Stimulated activated CD4-positive, alpha-beta T cell treated with anti-CD3 and anti-CD28 coated beads, Interleukin-15, amount 100 ng/mL, for 24 hours (primary cell): Measurements from ENCODE around the gene HNRNPDL.
"Not testable (repeated sequence)": the region's sequence is repeated elsewhere in the genome, so short reads cannot be mapped to it uniquely, and the experiment has no call there.

Experiments used
- DNase-seq: peaks from one replicate; pipeline ENCODE4 v3.0.0-alpha.2; 2020

Gene HNRNPDL

DNA sequence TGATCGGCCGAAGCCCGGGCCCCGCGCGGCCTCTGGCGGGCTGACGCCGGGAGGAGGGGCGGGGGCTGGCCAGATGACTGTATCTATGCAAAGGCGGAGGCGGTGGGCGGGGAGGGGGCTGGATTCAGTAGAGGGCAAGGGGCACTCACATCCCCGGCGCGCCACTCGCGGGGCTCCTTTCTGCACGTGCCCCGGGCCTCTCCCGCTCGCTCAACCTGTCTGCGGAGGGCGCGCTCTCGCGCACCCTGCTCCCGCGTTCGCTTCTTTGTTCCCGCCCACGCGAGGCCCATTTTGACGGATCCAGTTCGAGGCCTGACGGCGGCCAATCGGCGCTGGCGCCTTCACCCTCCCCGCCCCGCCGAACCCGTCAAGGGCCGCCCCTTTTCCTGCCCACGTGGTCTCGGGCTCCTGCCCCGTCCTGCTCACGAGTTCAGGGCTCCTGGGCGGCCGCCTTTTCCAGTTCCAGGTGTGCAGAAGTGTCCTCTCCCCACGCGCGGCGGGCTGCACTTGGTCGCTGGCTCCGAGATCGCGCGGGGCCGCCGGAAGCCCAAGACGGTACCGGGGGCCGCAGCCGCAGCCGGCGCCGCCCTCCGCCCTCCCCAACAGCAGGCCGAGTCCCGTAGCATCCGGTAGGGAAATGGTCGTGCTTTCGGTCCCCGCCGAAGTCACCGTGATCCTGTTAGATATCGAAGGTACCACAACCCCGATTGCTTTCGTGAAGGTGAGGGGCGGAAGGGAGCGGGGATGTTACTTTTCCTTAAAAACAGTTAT, at the start of gene HNRNPDL, which contains the start of gene ENOPH1:
HNRNPDL (minus strand) TSS at position 270 of the 771 bp plus-strand sequence. CDS start 772 bp downstream, outside the sequence.
ENOPH1 (plus strand) TSS at position 398 of the 771 bp plus-strand sequence; CDS start at position 638, 240 bp downstream.
- DNase-seq, result peak; percentile 100

DNA sequence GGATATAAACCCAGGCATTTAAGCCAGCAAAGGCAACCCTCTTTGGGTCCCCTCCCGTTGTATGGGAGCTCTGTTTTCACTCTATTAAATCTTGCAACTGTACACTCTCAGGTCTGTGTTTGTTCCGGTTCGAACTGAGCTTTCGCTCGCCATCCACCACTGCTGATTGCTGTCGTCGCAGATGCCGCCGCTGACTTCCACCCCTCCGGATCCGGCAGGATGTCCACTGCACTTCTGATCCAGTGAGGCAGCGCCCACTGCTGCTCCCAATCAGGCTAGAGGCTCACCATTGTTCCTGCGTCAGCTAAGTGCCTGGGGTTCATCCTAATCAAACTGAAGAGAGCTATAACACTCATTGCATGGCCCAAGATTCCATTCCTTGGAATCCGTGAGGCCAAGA, 49.3 kb upstream of the HNRNPDL start:
- no peak for DNase-seq

DNA sequence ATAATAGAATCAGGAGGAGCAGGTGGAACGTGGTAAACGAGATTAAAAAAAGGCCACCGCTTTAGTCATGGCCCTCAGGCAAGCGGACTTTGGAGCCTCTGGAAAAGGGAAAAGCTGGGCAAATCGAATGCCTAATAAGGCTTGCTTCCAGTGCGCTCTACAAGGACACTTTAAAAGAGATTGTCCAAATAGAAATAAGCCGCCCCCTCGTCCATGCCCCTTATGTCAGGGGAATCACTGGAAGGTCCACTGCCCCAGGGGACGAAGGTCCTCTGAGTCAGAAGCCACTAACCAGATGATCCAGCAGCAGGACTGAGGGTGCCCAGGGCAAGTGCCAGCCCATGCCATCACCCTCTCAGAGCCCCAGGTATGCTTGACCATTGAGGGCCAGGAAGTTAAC, 47.2 kb upstream of the HNRNPDL start:
- DNase-seq, result not testable (repeated sequence)

DNA sequence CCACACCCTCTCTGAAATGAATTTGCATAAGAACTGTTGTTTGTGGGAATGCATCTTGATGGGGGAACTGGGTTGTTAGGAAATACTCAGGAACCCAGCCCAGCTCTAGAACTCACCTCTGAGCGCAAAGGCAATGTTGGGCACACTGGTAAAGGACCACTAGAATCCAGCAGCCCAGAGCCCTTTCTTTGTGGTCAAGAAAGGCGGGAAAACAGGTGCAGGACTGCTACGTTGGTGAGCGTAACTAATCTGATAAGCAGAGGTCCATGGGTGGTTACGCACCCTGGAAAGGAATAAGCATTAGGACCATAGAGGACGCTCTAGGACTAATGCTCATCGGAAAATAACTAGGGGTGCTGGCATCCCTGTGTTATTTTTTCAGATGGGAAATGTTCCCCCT, 45.7 kb upstream of the HNRNPDL start:
- not testable (repeated sequence) for DNase-seq

DNA sequence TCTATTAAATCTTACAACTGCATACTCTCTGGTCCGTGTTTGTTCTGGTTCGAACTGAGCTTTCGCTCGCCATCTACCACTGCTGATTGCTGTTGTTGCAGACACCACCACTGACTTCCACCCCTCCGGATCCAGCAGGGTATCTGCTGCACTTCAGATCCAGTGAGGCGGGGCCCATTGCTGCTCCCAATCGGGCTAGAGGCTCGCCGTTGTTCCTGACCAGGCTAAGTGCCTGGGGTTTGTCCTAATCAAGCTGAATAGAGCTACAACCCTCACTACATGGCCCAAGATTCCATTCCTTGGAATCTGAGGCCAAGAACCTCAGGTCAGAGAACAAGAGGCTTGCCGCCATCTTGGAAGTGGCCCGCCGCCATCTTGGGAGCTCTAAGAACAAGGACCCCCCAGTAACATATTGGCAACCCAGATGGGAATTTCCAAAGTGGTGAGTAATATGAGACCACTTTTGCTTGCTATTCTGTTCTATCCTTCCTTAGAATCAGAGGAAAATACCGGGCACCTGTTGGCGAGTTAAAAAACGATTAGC, 43.4 kb upstream of the HNRNPDL start:
- no peak for DNase-seq

DNA sequence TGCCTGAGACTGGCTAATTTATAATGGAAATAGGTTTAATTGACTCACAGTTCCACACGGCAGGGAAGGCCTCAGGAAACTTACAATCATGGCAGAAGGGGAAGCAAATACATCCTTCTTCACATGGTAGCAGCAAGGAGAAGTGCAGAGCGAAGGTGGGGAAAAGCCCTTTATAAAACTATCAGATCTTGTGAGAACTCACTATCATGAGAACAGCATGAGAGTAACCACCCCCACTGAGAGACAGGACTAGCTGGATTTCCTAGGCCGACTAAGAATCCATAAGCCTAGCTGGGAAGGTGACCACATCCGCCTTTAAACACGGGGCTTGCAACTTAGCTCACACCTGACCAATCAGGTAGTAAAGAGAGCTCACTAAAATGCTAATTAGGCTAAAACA, 42.8 kb upstream of the HNRNPDL start:
- DNase-seq, result not testable (repeated sequence)

DNA sequence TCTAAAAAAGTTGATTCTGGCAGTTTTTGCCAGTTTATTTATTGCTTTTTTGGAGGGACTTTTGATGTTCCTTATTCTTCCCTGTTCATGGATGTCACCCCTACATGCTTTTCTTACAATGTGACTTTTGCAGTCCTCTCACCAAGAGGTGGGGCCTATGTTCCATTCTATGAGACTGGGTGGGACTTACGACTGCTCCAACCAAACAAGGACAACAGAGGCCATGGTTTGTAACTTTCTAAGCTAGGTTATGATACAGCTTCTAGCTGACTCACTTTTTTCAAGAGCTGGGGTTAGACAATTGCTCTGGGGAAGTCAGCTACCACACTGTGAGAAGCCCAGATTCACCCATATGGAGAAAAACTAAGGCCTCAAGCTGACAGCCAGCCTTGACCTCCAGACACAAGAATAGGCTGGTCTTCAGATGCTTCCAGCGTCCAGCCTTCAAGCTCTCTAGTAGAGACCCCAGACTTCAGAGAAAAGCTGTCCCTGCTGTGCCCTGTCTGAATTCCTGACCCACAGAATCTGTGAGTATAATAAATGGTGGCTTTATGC, 39.6 kb upstream of the HNRNPDL start:
- no peak for DNase-seq

DNA sequence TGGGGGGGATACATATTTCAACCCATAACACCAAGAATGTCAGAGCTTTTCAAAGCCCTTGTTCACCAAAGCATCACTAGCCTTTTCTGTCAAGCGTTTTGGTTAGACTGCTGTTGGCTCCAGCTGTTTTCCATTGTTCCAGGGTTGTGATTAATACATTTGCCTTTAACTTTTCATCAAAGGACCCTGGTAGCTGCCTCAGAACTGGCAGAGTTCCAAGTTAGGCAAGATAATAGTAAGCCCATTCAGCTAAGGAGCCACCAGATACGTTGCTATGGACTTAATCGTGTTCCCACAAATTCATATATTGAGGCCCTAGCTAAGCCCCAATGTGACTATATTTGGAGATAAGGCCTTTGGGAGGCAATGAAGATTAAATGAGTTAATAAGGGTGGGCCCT, 37.2 kb upstream of the HNRNPDL start:
- DNase-seq, result no peak

DNA sequence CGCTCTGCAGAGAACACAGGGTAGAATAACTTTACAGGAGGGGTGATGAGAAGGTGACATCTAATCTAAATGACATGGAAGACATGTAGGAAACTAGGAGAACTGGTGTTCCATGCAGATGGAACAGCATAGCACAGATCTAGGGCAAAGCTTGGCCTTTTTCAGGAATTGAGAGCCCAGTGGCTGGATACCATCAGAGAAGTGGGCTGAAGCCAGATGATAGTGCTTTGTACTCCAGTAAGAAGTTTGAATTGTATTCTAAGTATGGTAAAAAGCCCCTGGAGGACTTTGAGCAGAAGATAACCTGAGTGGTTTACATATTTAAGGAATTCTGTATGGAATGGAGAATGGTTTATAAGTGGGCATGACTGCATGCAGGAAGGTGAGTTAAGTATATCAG, 33.0 kb upstream of the HNRNPDL start:
- no peak for DNase-seq

DNA sequence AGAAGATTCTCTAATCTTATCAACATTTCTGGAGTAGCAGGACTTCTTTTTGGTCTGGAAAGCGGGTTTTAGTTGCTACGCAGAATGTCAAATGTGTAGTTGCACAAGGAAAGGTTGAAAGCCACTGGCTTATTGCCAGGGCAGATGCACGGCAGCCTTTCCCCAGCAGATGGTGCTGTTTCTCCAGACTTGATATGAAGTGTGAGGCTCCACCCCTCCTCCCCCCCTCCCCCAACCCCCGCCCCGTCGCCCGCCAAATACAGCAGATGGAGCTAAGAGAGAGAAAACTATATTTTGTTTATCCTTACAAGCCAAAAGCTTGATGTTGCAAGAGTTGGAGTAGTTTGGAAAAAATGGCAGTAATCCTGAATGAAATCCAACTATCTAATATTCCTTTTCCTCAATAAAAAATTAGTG, 32.2 kb upstream of the HNRNPDL start:
- peak; percentile 89 for DNase-seq

DNA sequence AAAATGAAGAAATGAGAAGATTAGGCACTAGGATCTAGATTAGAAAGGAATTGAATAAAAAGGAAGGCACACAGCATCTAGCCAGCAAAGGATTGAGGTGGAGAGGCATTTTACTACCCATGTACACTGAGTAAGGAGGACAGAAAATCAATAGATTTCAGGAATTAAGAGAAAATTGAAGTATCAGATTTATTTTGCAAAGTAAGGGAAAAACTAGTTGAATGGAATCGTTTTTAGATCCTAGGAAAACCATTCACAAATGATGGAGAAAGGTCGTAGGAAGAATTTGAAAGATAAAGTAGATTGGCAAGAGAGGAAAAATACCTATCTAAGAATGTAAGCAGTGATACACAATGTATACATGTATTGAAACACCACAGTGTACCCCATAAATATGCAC, 31.4 kb upstream of the HNRNPDL start:
- no peak for DNase-seq

DNA sequence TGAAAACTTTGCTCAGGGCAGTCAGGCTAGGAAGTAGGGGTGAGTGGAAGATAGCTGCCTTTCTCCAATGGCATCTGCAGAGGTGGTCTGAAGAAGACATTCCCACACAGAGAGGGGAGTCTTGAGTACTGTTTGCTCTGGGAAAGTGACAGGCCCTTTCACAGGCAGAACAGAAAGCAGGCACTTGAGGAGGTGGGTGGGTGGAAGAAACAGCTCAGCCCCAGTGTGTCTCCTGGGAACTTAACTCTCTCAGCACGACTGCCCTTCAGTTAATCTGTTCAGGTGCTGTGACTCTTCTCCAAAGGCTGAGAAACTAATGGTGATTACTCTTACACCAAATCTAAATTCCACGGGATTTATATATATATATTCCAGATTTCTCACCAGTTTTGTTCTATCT, 28.5 kb upstream of the HNRNPDL start:
- DNase-seq, result no peak

DNA sequence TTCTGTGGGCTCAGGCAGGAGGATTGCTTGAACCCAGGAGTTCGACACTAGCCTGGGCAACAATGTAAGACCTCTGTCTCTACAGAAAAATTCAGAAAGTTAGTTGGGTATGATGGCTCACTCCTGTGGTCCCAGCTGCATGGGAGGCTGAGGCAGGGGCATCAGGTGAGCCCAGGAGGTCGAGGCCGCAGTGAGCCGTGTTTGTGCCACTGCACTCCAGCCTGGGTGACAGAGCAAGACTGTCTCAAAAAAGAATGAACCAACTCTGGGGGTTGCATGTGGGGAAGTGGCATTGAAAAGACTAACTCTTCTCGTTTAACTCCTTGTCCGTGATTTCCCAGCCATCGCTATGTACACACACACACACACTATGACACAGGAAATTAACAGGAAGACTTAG, 27.0 kb upstream of the HNRNPDL start:
- no peak for DNase-seq

DNA sequence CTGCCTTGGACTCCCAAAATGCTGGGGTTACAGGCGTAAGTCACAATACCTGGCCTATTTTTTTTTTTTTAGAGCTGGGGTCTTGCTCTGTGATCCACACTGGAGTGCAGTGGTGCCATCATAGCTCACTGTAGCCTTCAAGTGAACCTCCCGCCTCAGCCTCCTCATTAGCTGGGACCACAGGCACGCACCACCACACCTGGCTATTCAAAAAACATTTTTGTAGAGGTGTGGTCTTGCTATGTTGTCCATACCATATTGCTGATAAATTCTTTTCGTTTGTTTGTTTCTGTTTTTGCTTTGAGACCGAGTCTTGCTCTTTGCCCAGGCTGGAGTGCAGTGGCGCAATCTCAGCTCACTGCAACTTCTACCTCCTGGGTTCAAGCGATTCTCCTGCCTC, 21.8 kb upstream of the HNRNPDL start:
- DNase-seq, result no peak

DNA sequence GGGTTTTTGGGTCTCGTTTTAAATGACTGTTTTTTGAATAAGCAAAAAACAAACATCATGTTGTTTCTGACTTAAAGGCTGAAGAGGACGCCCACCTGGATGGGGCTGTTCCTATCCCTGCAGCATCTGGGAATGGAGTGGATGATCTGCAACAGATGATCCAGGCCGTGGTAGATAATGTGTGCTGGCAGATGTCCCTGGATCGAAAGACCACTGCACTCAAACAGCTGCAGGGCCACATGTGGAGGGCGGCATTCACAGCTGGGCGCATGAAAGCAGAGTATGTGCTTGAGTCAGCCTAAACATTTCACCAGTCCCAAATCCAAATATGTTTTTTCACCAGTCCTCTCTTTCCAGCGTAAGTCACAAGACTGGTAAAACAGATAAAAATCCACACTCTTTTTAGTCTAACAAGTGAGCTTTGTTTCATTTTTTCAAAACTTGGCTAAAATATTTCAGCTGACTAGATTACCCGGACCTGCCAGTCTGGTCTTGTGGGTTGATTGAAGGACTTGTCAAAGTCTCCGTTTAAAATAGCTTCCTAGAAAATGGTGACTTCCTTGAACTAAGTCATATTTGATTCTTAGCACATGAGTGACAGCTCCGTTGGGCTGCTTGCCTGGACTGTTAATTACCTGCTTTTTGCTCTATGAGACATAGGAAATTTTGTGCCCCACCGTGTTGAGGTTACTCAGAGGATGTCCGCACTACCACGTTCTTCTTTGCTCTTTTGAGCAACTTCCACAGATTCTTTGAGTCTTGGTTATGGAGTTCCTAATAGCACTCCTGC, 20.9 kb upstream of the HNRNPDL start:
- DNase-seq, result no peak

DNA sequence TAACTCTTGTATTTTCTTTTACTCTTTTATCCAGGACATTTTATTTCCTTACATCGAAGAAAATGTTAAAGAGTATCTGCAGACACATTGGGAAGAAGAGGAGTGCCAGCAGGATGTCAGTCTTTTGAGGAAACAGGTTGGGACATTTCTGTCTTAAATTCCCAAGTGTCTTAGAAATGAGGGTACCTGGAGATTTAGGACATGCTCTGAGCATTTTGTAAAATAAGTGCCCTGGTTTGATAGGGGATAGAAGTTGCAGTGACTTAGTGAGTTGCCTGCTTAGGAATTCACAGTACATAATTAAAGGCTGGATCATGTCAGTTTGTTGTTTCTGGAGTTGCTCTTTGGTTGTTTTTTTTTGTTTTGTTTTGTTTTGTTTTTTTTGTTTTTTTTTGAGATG, 17.6 kb upstream of the HNRNPDL start:
- no peak for DNase-seq

DNA sequence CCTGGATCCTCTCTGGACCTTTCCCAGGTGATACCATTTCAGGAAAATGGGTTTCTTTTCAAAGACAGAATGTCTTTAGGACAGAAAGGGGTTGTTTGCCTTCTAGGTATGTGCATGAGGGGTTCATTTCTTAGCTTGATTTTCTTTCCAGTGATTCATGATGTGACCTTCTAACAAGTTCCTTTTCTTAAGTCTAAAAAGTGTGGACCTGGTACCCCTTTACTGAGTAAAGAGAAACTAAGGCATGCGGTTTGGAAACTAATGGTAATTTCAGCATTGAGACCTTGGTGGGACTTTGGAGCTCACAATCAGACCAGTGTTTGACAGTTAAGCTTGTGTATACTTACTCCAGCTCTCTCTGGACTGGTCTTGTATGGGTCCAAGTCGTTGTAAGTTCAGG, 8.8 kb upstream of the HNRNPDL start:
- DNase-seq, result no peak

DNA sequence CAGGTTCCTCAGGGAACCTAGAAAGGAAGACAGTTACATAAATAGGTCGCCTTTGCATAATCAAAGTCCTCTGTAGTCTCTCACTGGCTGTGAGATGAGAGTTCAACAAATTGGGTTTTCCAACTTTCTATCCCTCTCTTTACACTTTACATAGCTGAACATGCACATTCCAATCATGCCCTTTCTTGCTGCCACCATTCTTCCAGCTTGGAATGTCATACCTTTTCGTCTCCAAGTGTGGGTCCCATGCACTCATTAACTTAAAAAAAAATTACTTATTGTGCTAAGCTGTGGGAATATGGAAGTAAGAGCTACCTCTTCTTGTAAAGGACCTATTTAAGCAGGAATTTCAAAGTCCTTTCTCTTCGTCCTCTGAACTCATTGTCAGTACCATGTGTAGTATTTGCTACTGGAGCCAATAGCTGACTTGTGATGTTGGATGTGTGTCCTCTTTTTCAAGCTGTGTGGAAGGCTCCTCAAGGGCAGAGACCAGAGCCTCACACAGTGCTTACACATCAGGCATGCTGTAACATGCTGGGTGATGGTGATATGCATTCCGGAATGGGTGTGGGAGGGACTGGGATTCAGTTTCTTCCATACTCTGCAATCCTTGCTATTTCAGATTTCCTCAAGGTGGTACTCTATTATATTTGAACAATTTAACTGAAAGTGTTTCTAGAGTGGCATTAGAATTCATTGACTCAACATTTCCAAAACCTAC, 7.2 kb upstream of the HNRNPDL start:
- no peak for DNase-seq

DNA sequence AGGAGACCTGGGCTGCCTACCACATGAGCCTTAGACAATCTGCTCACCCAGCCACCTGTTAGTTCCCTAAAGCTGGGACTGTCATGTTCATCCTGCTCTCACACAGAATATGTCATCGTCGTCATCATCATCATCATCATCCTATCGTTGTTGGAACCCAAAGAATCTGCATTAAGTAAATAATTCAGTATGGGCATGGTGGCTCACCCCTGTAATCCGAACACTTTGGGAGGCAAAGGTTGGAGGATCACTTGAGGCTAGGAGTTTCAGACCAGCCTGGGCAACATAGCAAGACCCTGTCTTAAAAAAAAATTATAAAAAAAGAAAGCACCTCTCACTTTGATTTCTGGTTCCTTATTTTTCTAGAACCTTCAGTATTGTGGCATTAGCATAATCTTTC, 6.5 kb upstream of the HNRNPDL start:
- DNase-seq, result no peak

DNA sequence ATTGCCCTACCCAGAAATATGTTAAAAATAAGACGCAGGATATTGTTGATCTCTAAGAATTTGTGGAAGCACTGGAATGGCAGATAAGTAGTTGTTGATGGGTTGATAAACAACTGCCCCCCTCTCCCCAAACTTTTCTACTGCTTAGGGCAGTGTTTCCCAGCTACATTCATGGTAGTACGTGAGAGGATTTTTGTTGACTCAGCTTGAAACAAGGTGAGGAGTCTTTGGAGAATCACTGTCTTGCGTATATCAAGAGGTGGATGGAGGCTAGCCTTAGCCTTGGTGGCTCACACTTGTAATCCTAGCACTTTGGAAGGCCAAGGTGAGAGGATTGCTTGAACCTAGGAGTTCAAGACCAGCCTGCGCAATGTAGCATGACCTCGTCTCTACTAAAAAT, 5.9 kb upstream of the HNRNPDL start:
- no peak for DNase-seq

DNA sequence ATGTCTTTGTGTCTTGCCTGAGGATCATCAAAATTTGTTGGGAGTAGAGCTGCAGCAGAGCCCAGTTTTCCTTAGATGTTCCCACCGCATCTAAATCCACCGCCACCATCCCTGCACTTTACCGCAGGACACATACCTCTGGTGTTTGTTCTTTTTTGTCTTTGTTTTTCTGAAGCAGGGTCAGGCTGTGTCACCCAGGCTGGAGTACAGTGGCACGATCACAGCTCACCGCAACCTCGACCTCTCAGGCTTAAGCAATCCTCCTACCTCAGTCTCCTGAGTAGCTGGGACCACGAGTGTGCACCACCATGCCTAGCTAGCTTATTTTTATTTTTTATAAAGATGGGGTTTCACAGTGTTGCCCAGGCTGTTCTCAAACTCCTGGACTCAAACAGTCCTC, 4.7 kb upstream of the HNRNPDL start:
- DNase-seq, result no peak

DNA sequence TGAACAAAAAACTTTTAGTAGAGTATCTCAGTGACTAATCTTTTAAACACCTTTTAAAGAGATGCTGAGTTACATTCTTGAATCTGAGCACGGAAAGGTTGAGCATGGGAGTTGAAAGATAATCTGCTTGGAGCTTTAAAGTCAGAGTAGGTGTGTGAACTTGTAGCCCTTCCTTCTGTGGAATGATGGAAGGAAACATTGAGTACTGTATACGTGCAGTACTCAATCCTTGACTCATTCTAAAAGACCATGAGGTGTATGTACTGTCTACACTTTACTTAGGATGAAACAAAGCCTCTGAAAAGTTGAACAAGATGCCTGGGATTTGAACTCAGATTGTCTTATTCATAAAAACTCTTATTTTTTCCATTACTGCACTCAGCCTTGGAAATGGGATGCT, 3.5 kb upstream of the HNRNPDL start:
- no peak for DNase-seq

DNA sequence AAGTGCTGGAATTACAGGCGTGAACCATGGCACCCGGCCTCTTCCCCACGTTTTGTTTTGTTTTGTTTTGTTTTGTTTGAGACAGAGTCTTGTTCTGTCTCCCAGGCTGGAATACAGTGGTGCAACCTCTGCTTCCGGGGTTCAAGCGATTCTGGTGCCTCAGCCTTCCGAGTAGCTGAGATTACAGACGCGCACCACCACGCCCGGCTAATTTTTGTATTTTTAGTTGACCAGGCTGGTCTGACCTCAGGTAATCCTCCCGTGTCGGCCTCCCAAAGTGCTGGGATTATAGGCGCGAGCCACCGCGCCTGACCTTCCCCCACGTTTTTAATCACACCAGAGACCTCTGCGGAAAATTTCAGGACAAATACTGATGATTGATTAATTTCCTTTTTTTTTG, 2.3 kb upstream of the HNRNPDL start:
- DNase-seq, result no peak
